Mucosa of stomach (tissue), 1 donor: ENCODE measurements around the gene MIPEP.

ENCODE experiments used
- H3K27me3 ChIP-seq: one replicate; pipeline ENCODE4 v1.7.0; 2013; ENCODE audit warnings: mild to moderate bottlenecking, low read length; ENCODE audit not compliant: control insufficient read depth, insufficient read depth
- H3K36me3 ChIP-seq: one replicate; pipeline ENCODE4 v1.7.0; 2013; ENCODE audit warnings: low read length; ENCODE audit not compliant: control insufficient read depth, insufficient read depth
- H3K4me1 ChIP-seq: one replicate; pipeline ENCODE4 v1.7.0; 2013; ENCODE audit warnings: mild to moderate bottlenecking, low read length; ENCODE audit not compliant: control insufficient read depth, insufficient read depth
- H3K4me3 ChIP-seq: one replicate; pipeline ENCODE4 v1.7.0; 2013; ENCODE audit warnings: low read length
- H3K9ac ChIP-seq: one replicate; pipeline ENCODE4 v1.7.0; 2013; ENCODE audit warnings: mild to moderate bottlenecking, low read length, moderate library complexity
- H3K9me3 ChIP-seq: one replicate; pipeline ENCODE4 v1.7.0; 2013; ENCODE audit warnings: mild to moderate bottlenecking, low read length, moderate library complexity; ENCODE audit not compliant: control insufficient read depth
- donor health status: Pancreatic carcinoma.

MIPEP gene

DNA sequence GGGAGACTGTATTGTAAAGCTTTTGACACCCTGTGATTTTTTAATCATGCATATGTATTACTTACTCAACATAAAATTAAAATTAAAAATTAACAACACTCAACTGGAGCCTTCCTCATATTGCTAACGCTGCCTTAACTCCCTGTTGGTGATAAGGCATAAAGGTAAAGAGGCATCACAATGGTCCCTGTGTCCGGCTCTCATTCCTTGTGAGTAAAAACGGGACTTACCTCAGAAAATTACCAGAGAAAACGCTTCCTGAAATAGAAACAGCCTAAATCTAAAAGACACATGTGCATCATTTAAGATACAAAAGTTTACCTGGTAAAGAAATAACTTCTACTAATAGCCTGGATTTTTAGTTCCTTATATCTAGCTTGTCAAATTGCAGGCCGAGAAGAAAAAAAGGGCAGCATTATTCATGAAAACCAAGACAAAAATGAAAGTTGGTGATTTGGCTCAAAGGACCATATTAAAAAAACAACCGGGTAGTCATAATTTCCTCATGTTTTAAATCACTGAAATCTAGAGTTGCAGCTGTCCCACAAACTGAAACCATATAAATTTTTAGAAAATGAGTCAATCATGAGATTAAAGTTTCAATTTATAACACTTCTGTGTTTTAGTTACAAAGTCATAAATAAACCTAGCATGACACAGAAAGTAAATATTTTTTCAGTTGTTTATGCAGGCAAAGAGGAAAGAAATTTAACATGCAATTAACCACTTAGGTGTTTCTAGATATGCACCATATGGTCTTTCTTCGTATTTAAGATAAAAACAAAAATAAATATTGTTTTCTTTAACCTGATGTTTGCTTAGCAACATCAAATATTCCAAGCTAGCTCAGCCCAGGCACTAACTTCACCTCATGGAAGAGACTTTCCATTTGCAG lies 94.7 kb downstream of the MIPEP start:
- no peaks in the 10 kb centered on the region for H3K9me3 ChIP-seq
- H3K9ac ChIP-seq: no peak overlapping the region
- H3K27me3 ChIP-seq: no peaks in the 10 kb centered on the region
- H3K36me3 ChIP-seq: no peaks in the 10 kb centered on the region
- H3K4me3 ChIP-seq: no peak overlapping the region
- H3K4me1 ChIP-seq: no peaks in the 10 kb centered on the region

DNA sequence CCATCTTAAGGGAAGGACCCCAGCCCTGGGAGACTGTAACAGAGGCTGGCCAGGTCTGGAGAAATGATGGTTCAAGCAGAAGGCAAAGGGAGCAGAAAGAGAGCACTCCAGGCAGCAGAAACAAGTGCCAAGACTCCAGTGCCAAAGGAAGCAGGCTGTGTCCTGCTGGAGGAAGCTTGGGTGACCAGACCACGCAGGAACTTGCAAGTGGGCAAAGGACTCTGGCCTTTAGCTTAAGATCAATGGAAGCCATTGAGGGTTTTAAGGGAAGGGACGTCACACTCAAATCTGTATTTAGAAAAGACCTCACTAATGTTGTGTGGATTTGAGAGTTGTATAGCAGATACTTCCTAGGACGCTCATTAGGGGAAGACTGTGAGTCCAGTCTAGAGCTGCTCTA lies 95.5 kb downstream of the MIPEP start:
- no peak overlapping the region for H3K9ac ChIP-seq
- H3K4me1 ChIP-seq: no peaks in the 10 kb centered on the region
- H3K36me3 ChIP-seq: no peaks in the 10 kb centered on the region
- no peak overlapping the region for H3K4me3 ChIP-seq
- H3K27me3 ChIP-seq: no peaks in the 10 kb centered on the region
- no peaks in the 10 kb centered on the region for H3K9me3 ChIP-seq

DNA sequence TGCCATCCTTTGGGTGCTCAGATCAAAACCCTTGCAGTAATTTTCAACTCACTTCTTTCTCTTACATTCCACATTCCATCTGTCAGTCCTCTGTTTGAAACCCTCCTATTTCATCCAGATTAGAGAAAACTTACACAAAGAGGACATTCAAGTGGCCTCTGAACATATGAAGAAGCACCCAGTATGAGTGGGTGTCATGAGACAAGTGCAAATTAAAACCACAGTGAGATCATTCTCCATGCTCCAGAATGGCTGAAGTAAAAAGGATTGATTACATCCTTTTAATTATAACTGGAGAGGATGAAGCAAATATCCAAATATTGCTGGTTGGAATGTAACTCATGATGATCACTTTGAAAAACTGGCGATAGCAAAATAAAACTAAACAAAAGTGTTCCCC lies 96.5 kb downstream of the MIPEP start:
- no peaks in the 10 kb centered on the region for H3K4me1 ChIP-seq
- H3K4me3 ChIP-seq: no peak overlapping the region
- H3K9me3 ChIP-seq: no peaks in the 10 kb centered on the region
- no peaks in the 10 kb centered on the region for H3K27me3 ChIP-seq
- H3K36me3 ChIP-seq: no peaks in the 10 kb centered on the region
- H3K9ac ChIP-seq: no peak overlapping the region

DNA sequence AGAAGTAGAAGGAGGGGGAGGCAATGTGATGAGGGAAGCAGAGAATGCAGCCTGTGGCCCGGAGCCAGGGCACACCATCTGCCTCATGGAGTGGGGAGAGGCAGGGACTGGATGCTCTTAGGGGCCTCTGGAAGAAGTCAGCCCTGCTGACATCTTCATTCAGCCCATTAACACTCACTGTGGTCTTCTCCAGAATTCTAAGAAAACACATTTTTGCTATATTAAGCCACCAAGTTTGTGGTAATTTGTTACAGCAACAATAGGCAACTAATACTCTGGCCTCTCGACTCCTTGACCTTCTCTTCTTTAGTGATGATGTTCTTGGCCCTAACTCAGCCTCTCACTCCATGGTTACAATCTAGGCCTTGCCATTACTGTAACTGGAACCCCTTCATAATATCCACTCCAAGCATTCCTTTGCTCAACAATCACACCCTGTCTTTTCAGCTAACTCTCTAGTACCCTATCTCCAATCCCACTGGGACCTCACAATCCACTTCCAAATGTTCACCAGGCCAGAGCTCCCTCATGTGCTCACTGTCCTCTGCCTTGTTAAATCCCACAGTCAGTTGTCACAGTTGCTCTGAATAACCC lies 98.5 kb downstream of the MIPEP start:
- Histone ChIP-seq H3K4me1 (no peaks in the 10 kb centered on the region), H3K9me3 (no peaks in the 10 kb centered on the region), H3K27me3 (no peaks in the 10 kb centered on the region), H3K4me3 (no peak overlapping the region), H3K9ac (no peak overlapping the region), H3K36me3 (no peaks in the 10 kb centered on the region)

DNA sequence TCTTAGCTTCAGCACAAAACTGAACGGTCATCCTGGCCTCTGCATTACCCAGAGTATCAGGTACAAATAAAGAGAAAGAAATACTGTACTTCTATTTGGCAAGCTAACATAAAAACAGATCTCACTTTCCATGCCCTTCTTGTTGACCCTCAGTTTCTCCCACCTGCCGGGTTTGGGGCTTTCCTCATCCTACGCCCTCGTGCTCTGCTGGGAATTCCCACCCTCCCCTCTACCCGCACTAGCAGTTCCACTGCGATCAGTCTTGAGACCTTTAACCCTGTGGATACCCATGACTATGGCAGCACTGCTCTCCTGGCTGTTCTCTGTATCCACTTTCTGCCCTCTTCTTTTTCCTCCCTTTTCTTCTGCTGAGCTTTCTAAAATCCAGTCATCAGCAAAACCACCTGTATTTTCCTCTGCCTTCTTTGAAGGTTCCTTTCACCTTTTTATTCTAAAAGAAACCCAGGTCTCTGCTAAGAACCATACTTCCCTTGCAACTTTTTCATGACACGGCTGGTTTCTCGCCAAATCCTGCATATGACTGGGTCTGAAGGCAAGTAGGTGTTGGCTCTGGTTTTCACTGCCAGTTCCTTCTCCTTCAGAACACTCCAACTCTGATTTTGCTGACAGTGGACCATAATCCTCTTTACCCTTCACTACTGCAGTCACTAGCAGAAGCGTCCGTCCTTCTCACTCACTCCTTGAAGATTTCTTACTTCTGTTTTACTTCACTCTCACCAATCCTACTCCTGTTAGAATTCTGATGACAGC lies 99.4 kb downstream of the MIPEP start:
- Histone ChIP-seq H3K36me3 (no peaks in the 10 kb centered on the region), H3K9me3 (no peaks in the 10 kb centered on the region), H3K27me3 (no peaks in the 10 kb centered on the region), H3K4me1 (no peaks in the 10 kb centered on the region), H3K4me3 (no peak overlapping the region), H3K9ac (no peak overlapping the region)

DNA sequence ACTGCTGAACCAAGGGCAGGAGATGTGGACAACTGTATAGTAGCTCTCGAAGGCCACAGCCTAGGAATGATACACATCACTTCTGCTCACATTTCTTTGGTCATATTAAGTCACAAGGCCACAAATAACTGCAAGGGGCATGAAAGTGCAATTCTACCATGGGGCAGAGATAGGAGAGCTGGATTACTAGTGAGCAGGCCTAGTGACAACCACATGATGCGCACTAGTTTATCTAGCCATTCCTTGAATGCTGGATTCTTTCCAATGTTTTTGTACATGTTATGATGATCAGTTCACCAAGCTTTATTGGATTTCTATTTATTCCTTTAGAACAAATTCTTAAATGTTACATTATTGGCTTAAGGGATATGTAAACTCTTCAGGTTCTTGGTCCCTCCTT lies 100.7 kb downstream of the MIPEP start:
- Histone ChIP-seq H3K36me3 (no peaks in the 10 kb centered on the region), H3K9ac (no peak overlapping the region), H3K9me3 (no peaks in the 10 kb centered on the region), H3K27me3 (no peaks in the 10 kb centered on the region), H3K4me3 (no peak overlapping the region), H3K4me1 (no peaks in the 10 kb centered on the region)

DNA sequence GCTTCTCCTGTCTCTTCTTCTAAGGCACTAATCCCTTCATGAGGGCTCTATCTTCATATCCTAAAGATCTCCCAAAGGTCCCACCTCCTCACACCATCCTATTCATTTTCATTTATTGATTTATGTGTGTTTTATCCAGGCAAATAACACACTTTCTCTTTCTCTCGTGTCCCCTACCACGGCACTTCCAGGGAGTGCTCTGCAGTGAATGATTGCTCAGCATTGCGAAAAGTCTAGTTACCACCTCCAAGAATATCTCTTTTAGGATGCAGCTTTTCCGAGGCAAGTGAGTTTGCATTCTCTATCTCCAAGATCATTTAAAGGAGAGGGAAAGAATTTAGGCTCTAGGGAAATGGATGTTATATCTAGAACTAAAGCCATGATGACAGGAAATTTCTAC lies 101.7 kb downstream of the MIPEP start:
- H3K4me3 ChIP-seq: no peak overlapping the region
- H3K9me3 ChIP-seq: no peaks in the 10 kb centered on the region
- H3K4me1 ChIP-seq: no peaks in the 10 kb centered on the region
- no peaks in the 10 kb centered on the region for H3K27me3 ChIP-seq
- no peaks in the 10 kb centered on the region for H3K36me3 ChIP-seq
- H3K9ac ChIP-seq: no peak overlapping the region

DNA sequence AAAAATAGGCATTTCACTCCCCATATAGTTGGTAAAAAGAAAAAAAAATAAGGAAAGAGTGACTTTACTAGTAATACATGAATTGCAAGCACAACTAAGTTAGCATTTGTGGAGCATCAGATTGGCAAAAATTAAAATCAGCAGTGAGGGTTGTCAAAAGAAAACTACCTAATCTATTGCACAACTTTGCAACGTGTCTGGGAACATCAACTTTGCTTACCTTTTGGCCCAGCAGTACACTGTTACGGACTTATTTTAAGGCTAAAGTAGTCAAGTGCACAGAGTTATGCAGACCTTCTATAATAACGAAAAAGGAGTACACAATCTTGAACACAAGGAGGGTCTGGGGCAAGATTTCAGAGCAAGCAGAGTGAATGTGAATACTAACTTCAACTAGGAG lies 102.6 kb downstream of the MIPEP start:
- no peaks in the 10 kb centered on the region for H3K4me1 ChIP-seq
- no peak overlapping the region for H3K9ac ChIP-seq
- no peaks in the 10 kb centered on the region for H3K27me3 ChIP-seq
- no peak overlapping the region for H3K4me3 ChIP-seq
- no peaks in the 10 kb centered on the region for H3K36me3 ChIP-seq
- H3K9me3 ChIP-seq: no peaks in the 10 kb centered on the region

DNA sequence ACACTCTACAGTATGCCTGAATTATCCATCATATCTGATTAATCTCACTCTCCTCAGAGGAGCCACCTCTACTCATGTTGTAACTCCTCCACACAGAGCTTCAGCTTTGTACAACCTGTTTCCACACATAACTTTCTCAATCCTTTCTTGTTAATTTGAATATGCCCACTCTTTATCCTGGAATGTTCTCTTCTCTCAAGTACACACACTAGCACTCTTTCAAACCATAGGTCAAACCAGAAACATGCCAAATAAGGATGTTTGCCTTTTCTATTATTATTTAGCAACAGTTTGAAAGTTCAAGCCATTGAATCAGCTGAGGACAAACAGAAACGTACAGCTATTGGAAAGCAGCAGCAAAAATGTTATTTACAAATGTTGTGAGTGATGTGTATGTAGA lies 110.3 kb downstream of the MIPEP start:
- H3K27me3 ChIP-seq: no peaks in the 10 kb centered on the region
- no peak overlapping the region for H3K4me3 ChIP-seq
- H3K4me1 ChIP-seq: peaks cover 7% of the 10 kb centered on the region
- H3K36me3 ChIP-seq: no peaks in the 10 kb centered on the region
- H3K9me3 ChIP-seq: no peaks in the 10 kb centered on the region
- no peak overlapping the region for H3K9ac ChIP-seq

DNA sequence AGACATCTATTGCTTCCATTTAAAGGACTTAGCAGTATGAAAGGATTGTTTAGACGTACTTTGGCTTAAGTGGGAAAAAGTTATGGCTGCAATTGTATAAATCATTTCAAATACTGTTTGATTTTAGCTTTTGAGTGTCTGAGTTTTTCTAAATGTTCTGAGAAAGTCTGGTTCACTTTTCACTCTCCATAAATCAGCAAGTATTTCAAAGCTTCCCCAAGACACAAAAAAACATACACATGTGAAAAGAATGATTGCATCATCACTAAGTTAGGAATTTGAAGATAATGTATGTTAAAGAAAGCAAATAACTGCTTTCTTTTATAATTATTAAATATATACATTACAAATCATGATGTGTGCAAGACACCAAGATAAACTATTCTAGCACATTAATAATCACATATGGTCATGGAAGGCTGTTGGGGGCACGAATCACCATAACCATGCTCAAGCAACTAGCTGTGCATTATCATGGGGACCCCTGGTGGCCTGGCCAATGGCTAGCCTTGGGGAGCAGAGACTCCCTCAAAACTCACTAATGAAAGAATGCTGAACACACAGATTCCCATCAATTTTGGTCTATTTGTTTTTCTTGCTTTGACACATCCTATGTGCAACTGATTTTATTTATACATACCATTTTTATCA lies 111.1 kb downstream of the MIPEP start:
- no peak overlapping the region for H3K4me3 ChIP-seq
- H3K27me3 ChIP-seq: no peaks in the 10 kb centered on the region
- H3K9me3 ChIP-seq: no peaks in the 10 kb centered on the region
- H3K4me1 ChIP-seq: peaks cover 7% of the 10 kb centered on the region
- no peaks in the 10 kb centered on the region for H3K36me3 ChIP-seq
- no peak overlapping the region for H3K9ac ChIP-seq

DNA sequence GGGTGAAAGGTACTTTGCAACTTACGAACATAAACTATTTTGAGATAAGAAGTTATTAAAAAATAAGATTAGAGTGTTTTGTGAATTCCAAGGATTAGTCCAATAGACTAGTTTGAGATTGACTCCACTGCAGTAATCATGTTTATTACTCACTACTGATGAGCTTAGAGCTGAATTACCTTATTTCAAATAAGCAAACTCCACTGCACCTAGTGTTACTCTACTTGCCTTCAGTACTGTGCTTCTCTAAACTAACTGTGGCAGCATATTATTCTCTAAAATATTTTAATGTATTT lies 111.7 kb downstream of the MIPEP start:
- no peak overlapping the region for H3K9ac ChIP-seq
- no peaks in the 10 kb centered on the region for H3K9me3 ChIP-seq
- H3K4me3 ChIP-seq: no peak overlapping the region
- H3K36me3 ChIP-seq: no peaks in the 10 kb centered on the region
- no peaks in the 10 kb centered on the region for H3K27me3 ChIP-seq
- H3K4me1 ChIP-seq: peaks cover 7% of the 10 kb centered on the region
